Stomach smooth muscle (tissue), 2 donors: ENCODE measurements around the gene TSHB.

Source experiments
- H3K27ac ChIP-seq: one replicate; pipeline ENCODE4 v1.7.0; 2013; ENCODE audit warnings: mild to moderate bottlenecking, low read length, inconsistent platforms
- H3K27me3 ChIP-seq, 2 donors: one replicate each; pipeline ENCODE4 v1.7.0; 2013; ENCODE audit warnings: low read length in 2 of 2; ENCODE audit not compliant: insufficient read depth in 2 of 2, control insufficient read depth in 1 of 2
- H3K36me3 ChIP-seq, 2 donors: one replicate each; pipeline ENCODE4 v1.7.0; 2013; ENCODE audit warnings: low read length in 2 of 2; ENCODE audit not compliant: control insufficient read depth in 2 of 2, insufficient read depth in 2 of 2
- H3K4me1 ChIP-seq: one replicate; pipeline ENCODE4 v1.7.0; 2013; ENCODE audit warnings: low read length; ENCODE audit not compliant: control insufficient read depth, insufficient read depth
- H3K4me3 ChIP-seq, 2 donors: one replicate each; pipeline ENCODE4 v1.7.0; 2013; ENCODE audit warnings: low read length in 2 of 2
- H3K9ac ChIP-seq, 2 donors: one replicate each; pipeline ENCODE4 v1.7.0; 2013; ENCODE audit warnings: low read length in 2 of 2, mild to moderate bottlenecking in 1 of 2
- H3K9me3 ChIP-seq, 2 donors: one replicate each; pipeline ENCODE4 v1.7.0; 2013; ENCODE audit warnings: low read length in 2 of 2; ENCODE audit not compliant: control insufficient read depth in 2 of 2
- donor health status: healthy.
- donor health status: Pancreatic carcinoma.

Gene TSHB

GRCh38 chr1:115023593-115023992 lies 6.0 kb upstream of the TSHB start:
- H3K27me3 ChIP-seq: peaks cover 0 to 3% of the 10 kb centered on the region in 2 donors
- H3K9ac ChIP-seq: no peak overlapping the region
- H3K4me1 ChIP-seq: no peaks in the 10 kb centered on the region
- H3K9me3 ChIP-seq: no peaks in the 10 kb centered on the region
- no peaks in the 10 kb centered on the region for H3K36me3 ChIP-seq
- no peak overlapping the region for H3K4me3 ChIP-seq
- no peak overlapping the region for H3K27ac ChIP-seq

- H3K4me3 ChIP-seq: no peak overlapping the region
- no peak overlapping the region for H3K9ac ChIP-seq
- no peaks in the 10 kb centered on the region for H3K36me3 ChIP-seq
- H3K4me1 ChIP-seq: no peaks in the 10 kb centered on the region
- no peaks in the 10 kb centered on the region for H3K9me3 ChIP-seq
- no peaks in the 10 kb centered on the region for H3K27me3 ChIP-seq
- no peak overlapping the region for H3K27ac ChIP-seq
These were observed 2.0 kb downstream of the TSHB start for GRCh38 chr1:115031595-115031994.

- Histone ChIP-seq H3K27ac (no peak overlapping the region), H3K36me3 (peaks cover under 1 to 6% of the 10 kb centered on the region in 2 donors), H3K9me3 (no peaks in the 10 kb centered on the region), H3K4me3 (no peak overlapping the region), H3K9ac (no peak overlapping the region), H3K4me1 (no peaks in the 10 kb centered on the region), H3K27me3 (no peaks in the 10 kb centered on the region)
These were observed 6.0 kb downstream of the TSHB start for GRCh38 chr1:115035652-115036051.

GRCh38 chr1:115036814-115037507 lies 7.3 kb downstream of the TSHB start:
- no peaks in the 10 kb centered on the region for H3K27me3 ChIP-seq
- peaks cover 5 to 14% of the 10 kb centered on the region in 2 donors for H3K36me3 ChIP-seq
- no peak overlapping the region for H3K4me3 ChIP-seq
- H3K9me3 ChIP-seq: no peaks in the 10 kb centered on the region
- no peak overlapping the region for H3K9ac ChIP-seq
- H3K27ac ChIP-seq: no peak overlapping the region
- no peaks in the 10 kb centered on the region for H3K4me1 ChIP-seq

- H3K9ac ChIP-seq: no peak overlapping the region
- peaks cover 6 to 19% of the 10 kb centered on the region in 2 donors for H3K36me3 ChIP-seq
- no peaks in the 10 kb centered on the region for H3K9me3 ChIP-seq
- no peak overlapping the region for H3K27ac ChIP-seq
- no peak overlapping the region for H3K4me3 ChIP-seq
- no peaks in the 10 kb centered on the region for H3K4me1 ChIP-seq
- H3K27me3 ChIP-seq: no peaks in the 10 kb centered on the region
These were observed 10.9 kb downstream of the TSHB start for GRCh38 chr1:115040501-115040900.

GRCh38 chr1:115041654-115042053 lies 12.0 kb downstream of the TSHB start:
- no peaks in the 10 kb centered on the region for H3K4me1 ChIP-seq
- no peak overlapping the region for H3K4me3 ChIP-seq
- no peak overlapping the region for H3K9ac ChIP-seq
- no peaks in the 10 kb centered on the region for H3K27me3 ChIP-seq
- no peaks in the 10 kb centered on the region for H3K9me3 ChIP-seq
- H3K36me3 ChIP-seq: peaks cover 6 to 22% of the 10 kb centered on the region in 2 donors
- H3K27ac ChIP-seq: no peak overlapping the region

- peaks cover 10 to 22% of the 10 kb centered on the region in 2 donors for H3K36me3 ChIP-seq
- peaks cover 2% of the 10 kb centered on the region for H3K4me1 ChIP-seq
- no peak overlapping the region for H3K27ac ChIP-seq
- no peak overlapping the region for H3K4me3 ChIP-seq
- no peaks in the 10 kb centered on the region for H3K9me3 ChIP-seq
- no peaks in the 10 kb centered on the region for H3K27me3 ChIP-seq
- H3K9ac ChIP-seq: no peak overlapping the region
These were observed 17.1 kb downstream of the TSHB start for GRCh38 chr1:115046751-115047150.

- H3K27ac ChIP-seq: peak overlapping the region; percentile 18
- H3K27me3 ChIP-seq: no peaks in the 10 kb centered on the region
- no peak overlapping the region for H3K9ac ChIP-seq
- H3K36me3 ChIP-seq: peaks cover 22 to 24% of the 10 kb centered on the region in 2 donors
- H3K9me3 ChIP-seq: no peaks in the 10 kb centered on the region
- H3K4me1 ChIP-seq: peaks cover 6% of the 10 kb centered on the region
- H3K4me3 ChIP-seq: no peak overlapping the region
These were observed 22.2 kb downstream of the TSHB start for GRCh38 chr1:115051850-115052249.

GRCh38 chr1:115052454-115053083 lies 22.9 kb downstream of the TSHB start:
- Histone ChIP-seq H3K27me3 (no peaks in the 10 kb centered on the region), H3K9ac (no peak overlapping the region), H3K36me3 (peaks cover 24 to 26% of the 10 kb centered on the region in 2 donors), H3K9me3 (no peaks in the 10 kb centered on the region), H3K4me3 (no peak overlapping the region), H3K4me1 (peaks cover 6% of the 10 kb centered on the region), H3K27ac (peak overlapping the region; percentile 18)

GRCh38 chr1:115056395-115056798 lies 26.8 kb downstream of the TSHB start:
- Histone ChIP-seq H3K4me3 (peak overlapping the region in 1 of 2 donors; percentile 54), H3K4me1 (peaks cover 4% of the 10 kb centered on the region), H3K9ac (peak overlapping the region; percentile 17 to 66), H3K27me3 (no peaks in the 10 kb centered on the region), H3K9me3 (no peaks in the 10 kb centered on the region), H3K36me3 (peaks cover 27 to 31% of the 10 kb centered on the region in 2 donors), H3K27ac (peak overlapping the region; percentile 70)

GRCh38 chr1:115057661-115058254 lies 28.1 kb downstream of the TSHB start:
- H3K27ac ChIP-seq: peak overlapping the region; percentile 70
- no peaks in the 10 kb centered on the region for H3K9me3 ChIP-seq
- H3K4me1 ChIP-seq: peaks cover 9% of the 10 kb centered on the region
- no peaks in the 10 kb centered on the region for H3K27me3 ChIP-seq
- H3K4me3 ChIP-seq: no peak overlapping the region
- no peak overlapping the region for H3K9ac ChIP-seq
- peaks cover 22 to 26% of the 10 kb centered on the region in 2 donors for H3K36me3 ChIP-seq
